LNCaP clone FGC (cell line): ENCODE measurements around the gene NAV1.
A peak's percentile ranks its signal among the peaks of the same experiment; 100 is the strongest.

Source experiments
- DNase-seq: peaks from one replicate; pipeline ENCODE4 v3.0.0-alpha.2; 2011; ENCODE audit warnings: low read depth
- H3K4me3 ChIP-seq: 2 replicates; pipeline ENCODE4 v1.5.1; 2011; ENCODE audit warnings: mild to moderate bottlenecking, low read depth, low read length, control low read depth
- TF ChIP-seq, protein P1 (sequence below): IDR thresholded peaks from 2 replicates; pipeline ENCODE4 v1.5.1; 2012; ENCODE audit warnings: mild to moderate bottlenecking; ENCODE audit not compliant: control insufficient read depth, insufficient read depth; ENCODE audit errors: extremely low read depth

Gene NAV1

GRCh38 chr1:201535046-201535918 is 3.6 kb upstream of the NAV1 start:
- TF ChIP-seq, protein P1, sequence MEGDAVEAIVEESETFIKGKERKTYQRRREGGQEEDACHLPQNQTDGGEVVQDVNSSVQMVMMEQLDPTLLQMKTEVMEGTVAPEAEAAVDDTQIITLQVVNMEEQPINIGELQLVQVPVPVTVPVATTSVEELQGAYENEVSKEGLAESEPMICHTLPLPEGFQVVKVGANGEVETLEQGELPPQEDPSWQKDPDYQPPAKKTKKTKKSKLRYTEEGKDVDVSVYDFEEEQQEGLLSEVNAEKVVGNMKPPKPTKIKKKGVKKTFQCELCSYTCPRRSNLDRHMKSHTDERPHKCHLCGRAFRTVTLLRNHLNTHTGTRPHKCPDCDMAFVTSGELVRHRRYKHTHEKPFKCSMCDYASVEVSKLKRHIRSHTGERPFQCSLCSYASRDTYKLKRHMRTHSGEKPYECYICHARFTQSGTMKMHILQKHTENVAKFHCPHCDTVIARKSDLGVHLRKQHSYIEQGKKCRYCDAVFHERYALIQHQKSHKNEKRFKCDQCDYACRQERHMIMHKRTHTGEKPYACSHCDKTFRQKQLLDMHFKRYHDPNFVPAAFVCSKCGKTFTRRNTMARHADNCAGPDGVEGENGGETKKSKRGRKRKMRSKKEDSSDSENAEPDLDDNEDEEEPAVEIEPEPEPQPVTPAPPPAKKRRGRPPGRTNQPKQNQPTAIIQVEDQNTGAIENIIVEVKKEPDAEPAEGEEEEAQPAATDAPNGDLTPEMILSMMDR: no peak
- no peak overlapping the region for H3K4me3 ChIP-seq
- no peak for DNase-seq

GRCh38 chr1:201535919-201536245 is 3.0 kb upstream of the NAV1 start:
- no peak overlapping the region for H3K4me3 ChIP-seq
- TF ChIP-seq, protein P1: no peak
- no peak for DNase-seq

DNA sequence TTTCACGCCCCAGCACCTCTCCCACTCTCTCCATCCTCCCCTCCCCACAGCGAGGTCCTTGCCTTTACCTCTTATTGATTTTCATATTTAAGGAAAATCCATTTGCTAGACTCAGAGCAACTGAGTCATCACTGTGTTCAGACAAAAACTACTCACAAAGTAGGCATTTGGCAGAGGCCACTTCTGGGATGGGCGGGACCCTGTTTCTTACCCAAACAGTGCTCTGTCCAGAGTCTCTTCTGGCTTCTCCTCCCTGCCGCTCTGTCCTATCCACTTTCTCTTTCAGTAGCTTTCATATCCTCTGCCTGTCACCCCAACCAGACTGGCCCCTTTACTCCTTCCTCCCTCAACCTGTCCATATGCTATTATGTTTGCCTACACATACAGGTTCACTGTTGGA is 2.4 kb upstream of the NAV1 start:
- DNase-seq: no peak
- TF ChIP-seq, protein P1: no peak
- H3K4me3 ChIP-seq: no peak overlapping the region

DNA sequence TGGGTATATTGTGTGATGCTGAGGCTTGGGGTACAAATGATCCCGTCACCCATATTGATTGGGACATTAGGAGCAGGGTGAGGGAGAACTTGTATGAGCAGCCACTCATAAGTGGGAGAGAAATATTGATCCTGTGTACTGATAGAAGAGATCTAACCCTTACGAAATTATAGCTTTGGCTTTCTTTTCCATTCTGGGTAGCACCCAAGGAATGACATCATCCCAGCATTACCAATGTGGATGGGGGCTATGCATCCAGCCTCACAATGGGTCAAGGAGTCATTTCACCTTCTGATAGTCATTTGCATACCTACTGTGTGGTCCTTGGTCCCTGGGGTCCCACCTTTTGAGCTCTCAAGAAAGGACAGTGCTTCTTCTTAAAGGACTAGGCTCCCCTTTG is 1.9 kb upstream of the NAV1 start:
- TF ChIP-seq, protein P1: no peak
- no peak overlapping the region for H3K4me3 ChIP-seq
- DNase-seq: no peak

GRCh38 chr1:201537467-201537866 is 1.5 kb upstream of the NAV1 start:
- DNase-seq: no peak
- no peak overlapping the region for H3K4me3 ChIP-seq
- TF ChIP-seq, protein P1: no peak

DNA sequence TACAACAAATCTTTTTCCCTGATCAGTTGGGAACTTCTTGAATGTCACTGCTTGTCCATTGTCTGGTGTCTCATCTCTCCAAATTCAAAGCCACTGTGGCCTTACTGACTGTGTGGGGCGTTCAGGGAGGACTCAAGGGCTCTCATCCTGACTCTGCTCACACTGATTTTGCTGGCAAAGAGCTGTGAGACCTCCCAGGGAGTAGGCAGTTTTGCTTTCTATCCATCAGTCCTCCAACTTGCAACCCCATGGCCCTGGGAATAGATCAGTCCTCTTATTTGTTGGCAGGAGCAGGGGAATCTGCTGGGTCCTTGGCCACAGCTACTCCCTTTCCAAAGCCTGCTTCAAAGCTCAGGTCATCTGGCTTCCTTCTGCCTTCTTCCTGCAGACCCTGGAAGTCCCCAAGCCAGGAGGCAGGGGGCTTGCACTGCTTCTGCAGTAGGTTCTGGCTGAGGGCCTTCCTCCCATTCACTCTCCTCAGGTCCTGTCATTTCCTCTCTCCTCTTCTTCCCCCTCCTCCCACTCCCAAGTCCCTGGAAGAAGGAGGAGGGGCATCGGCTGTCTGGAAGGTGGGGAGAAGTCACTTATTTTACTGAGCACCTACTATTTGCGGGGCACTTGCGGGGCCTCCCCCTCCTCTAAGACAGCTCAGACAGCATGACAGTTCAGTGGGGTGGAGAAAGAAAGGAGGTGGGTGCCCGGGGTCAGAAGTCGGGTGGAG is 876 bp upstream of the NAV1 start:
- no peak for DNase-seq
- TF ChIP-seq, protein P1: no peak
- H3K4me3 ChIP-seq: peak overlapping the region; percentile 52
